Thoracic aorta (tissue), 2 donors: Measurements from ENCODE around the gene VIL1. TPM values are rescaled to one million over a fixed set of nuclear protein-coding genes. Genes with fewer than 3 reads are reported as not detected.

Source experiments
- ATAC-seq: fragments of 150-250 bp; one replicate; pipeline ENCODE4 v1.8.0; 2017; ENCODE audit warnings: low read depth; ENCODE audit not compliant: insufficient number of reproducible peaks, low FRiP score
- DNase-seq: peaks from one replicate; pipeline ENCODE4 v3.0.0-alpha.2; 2020; ENCODE audit warnings: low spot score
- H3K27ac ChIP-seq, 2 donors: fragments of 200-600 bp; sonication (generic); 1 replicate in 1 of 2; 2 replicates in 1 of 2; pipeline ENCODE4 v1.5.1; 2016; ENCODE audit warnings: mild to moderate bottlenecking in 2 of 2, moderate library complexity in 2 of 2
- H3K27me3 ChIP-seq: fragments of 200-600 bp; sonication (generic); replicated peaks from 2 replicates; pipeline ENCODE4 v1.6.0; 2016; ENCODE audit warnings: mild to moderate bottlenecking; ENCODE audit not compliant: insufficient read depth
- H3K36me3 ChIP-seq: fragments of 200-600 bp; sonication (generic); one replicate; pipeline ENCODE4 v1.5.1; 2016
- H3K4me1 ChIP-seq, 2 donors: fragments of 200-600 bp; sonication (generic); 1 replicate in 1 of 2; 2 replicates in 1 of 2; pipeline versions ENCODE4 v1.5.1 to v1.6.0; 2016; ENCODE audit warnings: low read depth in 2 of 2, mild to moderate bottlenecking in 1 of 2; ENCODE audit not compliant: control insufficient read depth in 1 of 2
- H3K4me3 ChIP-seq: fragments of 200-600 bp; sonication (generic); 2 replicates; pipeline ENCODE4 v1.5.1; 2016; ENCODE audit warnings: mild to moderate bottlenecking
- H3K9me3 ChIP-seq: fragments of 200-600 bp; sonication (generic); 2 replicates; pipeline ENCODE4 v1.5.1; 2016
- total RNA-seq, 2 donors: library from RNA; depleted of rRNA; stranded (reverse); fragments of >200 nt; gene quantifications; one replicate each; pipeline versions ENCODE4 v1.1.0 to v1.2.3, GENCODE V29; 2016
- TF ChIP-seq, protein P1 (sequence below): fragments of 200-600 bp; sonication (generic); IDR thresholded peaks from one replicate; pipeline ENCODE4 v1.5.1; 2019; ENCODE audit warnings: antibody characterized with exemption

VIL1 gene
- total RNA-seq, 2 donors from 2014 or later: 3.6 TPM; not detected in 1

- H3K27me3 ChIP-seq: no peaks in the 10 kb centered on the region
- peaks cover 33% of the 10 kb centered on the region for H3K36me3 ChIP-seq
- TF ChIP-seq, protein P1, sequence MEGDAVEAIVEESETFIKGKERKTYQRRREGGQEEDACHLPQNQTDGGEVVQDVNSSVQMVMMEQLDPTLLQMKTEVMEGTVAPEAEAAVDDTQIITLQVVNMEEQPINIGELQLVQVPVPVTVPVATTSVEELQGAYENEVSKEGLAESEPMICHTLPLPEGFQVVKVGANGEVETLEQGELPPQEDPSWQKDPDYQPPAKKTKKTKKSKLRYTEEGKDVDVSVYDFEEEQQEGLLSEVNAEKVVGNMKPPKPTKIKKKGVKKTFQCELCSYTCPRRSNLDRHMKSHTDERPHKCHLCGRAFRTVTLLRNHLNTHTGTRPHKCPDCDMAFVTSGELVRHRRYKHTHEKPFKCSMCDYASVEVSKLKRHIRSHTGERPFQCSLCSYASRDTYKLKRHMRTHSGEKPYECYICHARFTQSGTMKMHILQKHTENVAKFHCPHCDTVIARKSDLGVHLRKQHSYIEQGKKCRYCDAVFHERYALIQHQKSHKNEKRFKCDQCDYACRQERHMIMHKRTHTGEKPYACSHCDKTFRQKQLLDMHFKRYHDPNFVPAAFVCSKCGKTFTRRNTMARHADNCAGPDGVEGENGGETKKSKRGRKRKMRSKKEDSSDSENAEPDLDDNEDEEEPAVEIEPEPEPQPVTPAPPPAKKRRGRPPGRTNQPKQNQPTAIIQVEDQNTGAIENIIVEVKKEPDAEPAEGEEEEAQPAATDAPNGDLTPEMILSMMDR: no peak
- no peaks in the 10 kb centered on the region for H3K9me3 ChIP-seq
- DNase-seq: no peak
- H3K27ac ChIP-seq: peak overlapping the region; percentile 64 to 65
- no peak overlapping the region for H3K4me3 ChIP-seq
- ATAC-seq: no peak
- peaks cover 16 to 58% of the 10 kb centered on the region in 2 donors for H3K4me1 ChIP-seq
Observed at GRCh38 chr2:218402491-218402901, 16.4 kb upstream of the VIL1 start.

- Histone ChIP-seq H3K9me3 (no peaks in the 10 kb centered on the region), H3K4me1 (peaks cover 16 to 60% of the 10 kb centered on the region in 2 donors), H3K27me3 (no peaks in the 10 kb centered on the region), H3K4me3 (no peak overlapping the region), H3K27ac (peak overlapping the region in 1 of 2 donors; percentile 6), H3K36me3 (peaks cover 33% of the 10 kb centered on the region)
- ATAC-seq: no peak
- no peak for DNase-seq
- TF ChIP-seq, protein P1: no peak
Observed at GRCh38 chr2:218402911-218403411, 16.0 kb upstream of the VIL1 start.

DNA sequence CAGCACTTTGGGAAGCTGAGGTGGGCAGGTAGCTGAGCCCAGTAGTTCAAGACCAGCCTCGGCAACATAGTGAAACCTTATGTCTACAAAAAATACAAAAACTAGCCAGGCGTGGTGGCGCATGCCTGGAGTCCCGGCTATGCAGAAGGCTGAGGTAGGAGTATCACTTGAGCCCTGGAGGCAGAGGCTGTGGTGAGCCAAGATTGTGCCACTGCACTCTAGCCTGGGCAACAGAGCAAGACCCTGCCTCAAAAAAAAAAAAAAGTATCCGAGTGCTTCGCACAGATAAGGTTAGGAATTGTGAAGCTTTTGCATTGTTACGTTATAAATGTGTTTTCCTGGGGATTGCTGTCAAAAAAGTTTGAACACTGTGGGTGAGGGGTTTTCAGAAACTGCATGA is 15.1 kb upstream of the VIL1 start:
- Histone ChIP-seq H3K4me3 (no peak overlapping the region), H3K4me1 (peaks cover 16 to 59% of the 10 kb centered on the region in 2 donors), H3K9me3 (no peaks in the 10 kb centered on the region), H3K27ac (no peak overlapping the region), H3K27me3 (no peaks in the 10 kb centered on the region), H3K36me3 (peaks cover 33% of the 10 kb centered on the region)
- TF ChIP-seq, protein P1: no peak
- DNase-seq (no peak), ATAC-seq (no peak)

- H3K36me3 ChIP-seq: peaks cover 33% of the 10 kb centered on the region
- H3K27me3 ChIP-seq: no peaks in the 10 kb centered on the region
- DNase-seq (no peak), ATAC-seq (no peak)
- TF ChIP-seq, protein P1: no peak
- H3K9me3 ChIP-seq: no peaks in the 10 kb centered on the region
- no peak overlapping the region for H3K4me3 ChIP-seq
- H3K4me1 ChIP-seq: peaks cover 16 to 59% of the 10 kb centered on the region in 2 donors
- peak overlapping the region; percentile 67 to 76 for H3K27ac ChIP-seq
Observed at GRCh38 chr2:218404351-218405085, 14.4 kb upstream of the VIL1 start.

DNA sequence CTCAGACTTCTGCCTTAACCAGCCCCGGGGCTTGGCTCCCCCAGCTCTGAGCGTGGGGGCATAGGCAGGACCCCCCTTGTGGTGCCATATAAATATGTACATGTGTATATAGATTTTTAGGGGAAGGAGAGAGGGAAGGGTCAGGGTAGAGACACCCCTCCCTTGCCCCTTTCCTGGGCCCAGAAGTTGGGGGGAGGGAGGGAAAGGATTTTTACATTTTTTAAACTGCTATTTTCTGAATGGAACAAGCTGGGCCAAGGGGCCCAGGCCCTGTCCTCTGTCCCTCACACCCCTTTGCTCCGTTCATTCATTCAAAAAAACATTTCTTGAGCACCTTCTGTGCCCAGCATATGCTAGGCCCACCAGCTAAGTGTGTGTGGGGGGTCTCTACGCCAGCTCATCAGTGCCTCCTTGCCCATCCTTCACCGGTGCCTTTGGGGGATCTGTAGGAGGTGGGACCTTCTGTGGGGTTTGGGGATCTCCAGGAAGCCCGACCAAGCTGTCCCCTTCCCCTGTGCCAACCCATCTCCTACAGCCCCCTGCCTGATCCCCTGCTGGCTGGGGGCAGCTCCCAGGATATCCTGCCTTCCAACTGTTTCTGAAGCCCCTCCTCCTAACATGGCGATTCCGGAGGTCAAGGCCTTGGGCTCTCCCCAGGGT is 13.7 kb upstream of the VIL1 start:
- TF ChIP-seq, protein P1: no peak
- DNase-seq: no peak
- H3K9me3 ChIP-seq: no peaks in the 10 kb centered on the region
- H3K27ac ChIP-seq: peak overlapping the region; percentile 67 to 76
- H3K4me1 ChIP-seq: peaks cover 16 to 59% of the 10 kb centered on the region in 2 donors
- no peak for ATAC-seq
- peak overlapping the region; percentile 58 for H3K4me3 ChIP-seq
- peaks cover 33% of the 10 kb centered on the region for H3K36me3 ChIP-seq
- H3K27me3 ChIP-seq: no peaks in the 10 kb centered on the region
